ENCODE results near the gene GNG3.
"Not testable (repeated sequence)": the region's sequence is repeated elsewhere in the genome, so short reads cannot be mapped to it uniquely, and the experiment has no call there.

The GNG3 gene

DNA sequence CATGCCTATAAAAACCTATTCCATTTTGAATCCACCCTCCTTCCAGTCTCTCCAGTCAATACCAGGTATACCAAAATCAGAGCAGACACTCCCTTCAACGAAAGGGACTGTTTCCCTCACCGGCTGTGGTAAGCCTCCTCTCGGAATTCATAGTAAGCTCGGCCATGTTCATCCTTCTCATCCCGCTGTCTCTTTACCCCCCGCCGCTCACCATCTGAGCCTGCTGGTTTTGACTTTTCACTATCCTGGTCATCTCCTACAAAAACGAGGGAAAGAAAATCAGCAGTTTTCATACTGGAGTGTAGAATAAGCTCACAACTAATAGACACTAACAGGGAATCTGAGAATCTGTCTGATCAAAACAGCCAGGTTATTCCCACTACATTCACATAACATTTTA lies 16.7 kb downstream of the GNG3 start:
- DNase-seq (ENCODE audit: extremely low read depth, low read depth), result no peak
- TF ChIP-seq, protein P1, sequence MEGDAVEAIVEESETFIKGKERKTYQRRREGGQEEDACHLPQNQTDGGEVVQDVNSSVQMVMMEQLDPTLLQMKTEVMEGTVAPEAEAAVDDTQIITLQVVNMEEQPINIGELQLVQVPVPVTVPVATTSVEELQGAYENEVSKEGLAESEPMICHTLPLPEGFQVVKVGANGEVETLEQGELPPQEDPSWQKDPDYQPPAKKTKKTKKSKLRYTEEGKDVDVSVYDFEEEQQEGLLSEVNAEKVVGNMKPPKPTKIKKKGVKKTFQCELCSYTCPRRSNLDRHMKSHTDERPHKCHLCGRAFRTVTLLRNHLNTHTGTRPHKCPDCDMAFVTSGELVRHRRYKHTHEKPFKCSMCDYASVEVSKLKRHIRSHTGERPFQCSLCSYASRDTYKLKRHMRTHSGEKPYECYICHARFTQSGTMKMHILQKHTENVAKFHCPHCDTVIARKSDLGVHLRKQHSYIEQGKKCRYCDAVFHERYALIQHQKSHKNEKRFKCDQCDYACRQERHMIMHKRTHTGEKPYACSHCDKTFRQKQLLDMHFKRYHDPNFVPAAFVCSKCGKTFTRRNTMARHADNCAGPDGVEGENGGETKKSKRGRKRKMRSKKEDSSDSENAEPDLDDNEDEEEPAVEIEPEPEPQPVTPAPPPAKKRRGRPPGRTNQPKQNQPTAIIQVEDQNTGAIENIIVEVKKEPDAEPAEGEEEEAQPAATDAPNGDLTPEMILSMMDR (IDR thresholded peaks at IDR 0.05; ENCODE audit: low read depth, low read length), result no peak

DNA sequence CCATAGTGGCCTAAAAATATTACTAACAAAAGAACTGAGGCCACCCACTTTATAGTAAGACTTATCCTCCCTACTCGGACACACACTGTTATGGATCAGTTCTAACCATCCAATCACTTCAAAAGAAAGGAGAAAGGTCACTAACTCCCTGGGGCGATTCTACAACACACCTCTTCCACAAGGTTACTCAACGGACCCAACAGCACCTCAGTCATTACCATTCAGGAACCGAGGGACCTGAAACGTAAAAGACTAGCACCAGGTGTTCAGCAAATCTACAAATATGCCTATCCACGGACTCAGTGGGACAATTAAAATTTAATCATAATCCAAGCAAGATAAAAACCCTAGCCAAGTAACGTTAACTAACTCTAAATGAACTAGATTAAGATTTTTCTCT lies 18.2 kb downstream of the GNG3 start:
- DNase-seq (ENCODE audit: extremely low read depth, low read depth), result no peak

DNA sequence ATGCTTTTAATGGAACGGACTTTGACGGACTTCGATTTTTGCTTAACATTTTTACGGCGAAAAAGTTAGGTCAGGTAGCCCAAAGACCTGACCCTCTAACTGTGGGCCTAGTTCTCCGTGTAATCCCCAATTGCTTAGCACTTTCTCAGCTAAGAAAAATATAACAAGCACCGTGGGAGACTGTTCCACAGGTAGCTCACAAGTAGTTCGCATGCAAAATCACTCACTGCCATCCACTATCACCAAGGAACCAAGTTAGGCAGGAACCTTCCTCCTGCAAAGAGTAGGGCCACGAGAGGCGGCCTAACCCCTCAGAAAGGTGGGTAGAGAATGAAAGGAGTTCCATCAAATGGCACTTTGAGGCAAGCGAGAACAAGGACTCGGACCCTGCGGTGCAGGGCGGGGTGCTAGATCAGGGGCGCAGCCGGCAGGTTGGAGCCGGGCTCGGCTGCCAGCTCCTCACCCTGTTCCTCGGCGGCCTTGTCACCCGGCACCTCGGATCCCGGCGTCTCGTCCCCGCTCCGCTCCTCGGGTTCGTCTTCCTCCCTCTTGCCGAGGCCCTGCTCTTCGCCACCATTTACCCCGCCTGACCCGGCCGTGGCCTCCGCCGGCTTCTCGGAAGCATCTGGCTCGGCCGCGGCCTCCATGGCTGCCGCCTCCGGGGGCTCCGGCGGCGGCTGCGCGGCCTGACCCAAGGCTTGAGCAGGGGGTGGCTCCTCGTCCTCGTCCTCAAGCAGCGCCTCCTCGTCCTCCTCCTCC lies 18.9 kb downstream of the GNG3 start:
- no peak for DNase-seq (ENCODE audit: extremely low read depth, low read depth)
- TF ChIP-seq, protein P1 (IDR thresholded peaks at IDR 0.05; ENCODE audit: low read depth, low read length), result no peak

More for the DNA sequence above, 18.2 kb downstream of the GNG3 start:
- TF ChIP-seq, protein P1 (IDR thresholded peaks at IDR 0.05; ENCODE audit: low read depth, low read length), result no peak

DNA sequence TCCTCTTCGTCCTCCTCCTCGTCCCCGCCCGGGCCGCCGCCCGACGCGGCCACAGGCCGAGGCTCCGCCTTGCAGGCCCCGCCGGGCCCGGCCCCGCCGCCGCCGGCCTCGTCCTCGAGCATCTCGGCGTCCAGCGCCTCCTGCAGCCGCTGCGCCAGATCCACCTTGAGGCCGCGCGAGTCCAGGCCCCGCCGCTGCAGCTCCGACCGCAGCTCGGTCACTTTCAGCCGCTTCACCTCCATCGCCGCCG lies 19.4 kb downstream of the GNG3 start:
- no peak for DNase-seq (ENCODE audit: extremely low read depth, low read depth)
- TF ChIP-seq, protein P1 (IDR thresholded peaks at IDR 0.05; ENCODE audit: low read depth, low read length), result no peak

DNA sequence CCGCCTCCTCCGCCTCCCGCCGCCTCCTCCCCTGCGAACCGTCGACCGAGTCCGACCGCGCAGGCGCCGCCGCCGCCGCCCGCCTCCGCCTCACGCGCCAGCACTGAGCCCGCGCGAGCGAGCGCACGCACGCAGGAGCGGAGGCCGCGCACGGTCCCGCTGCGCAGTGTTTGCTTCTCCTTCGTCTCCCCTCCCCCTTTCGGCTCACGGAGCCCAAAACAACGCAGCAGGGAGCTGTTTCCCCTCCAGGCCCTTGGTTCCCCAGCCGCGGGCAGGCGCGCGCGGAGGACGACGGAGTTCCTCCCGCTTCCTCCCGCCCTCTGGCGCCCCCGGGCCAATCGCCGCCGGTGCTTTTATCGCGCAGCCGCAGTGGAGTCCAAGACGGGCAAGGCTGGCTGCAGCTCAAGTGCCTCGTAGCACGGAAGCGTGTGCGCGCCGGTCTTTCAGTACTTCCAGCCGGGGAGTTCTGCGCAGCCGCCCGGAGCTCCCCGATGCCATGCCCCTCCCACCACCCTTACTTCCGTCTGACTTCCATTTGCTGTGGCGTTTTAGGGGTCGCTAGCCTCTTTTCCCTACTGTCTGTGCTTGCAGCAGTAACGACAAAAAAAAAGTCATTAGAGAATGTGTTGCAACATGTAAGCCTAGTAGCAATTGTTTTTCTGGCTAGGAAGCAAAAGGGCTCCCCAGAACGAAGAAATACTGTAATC lies 19.8 kb downstream of the GNG3 start, which contains the start of gene HNRNPUL2:
Gene HNRNPUL2, minus strand, starts transcription at position 293 of the 707 bp plus-strand sequence. CDS start 301 bp downstream, outside the sequence.
- DNase-seq (ENCODE audit: extremely low read depth, low read depth), result peak; percentile 99
- TF ChIP-seq, protein P1 (IDR thresholded peaks at IDR 0.05; ENCODE audit: low read depth, low read length), result no peak; the same call in 1 of the 2 replicates

DNA sequence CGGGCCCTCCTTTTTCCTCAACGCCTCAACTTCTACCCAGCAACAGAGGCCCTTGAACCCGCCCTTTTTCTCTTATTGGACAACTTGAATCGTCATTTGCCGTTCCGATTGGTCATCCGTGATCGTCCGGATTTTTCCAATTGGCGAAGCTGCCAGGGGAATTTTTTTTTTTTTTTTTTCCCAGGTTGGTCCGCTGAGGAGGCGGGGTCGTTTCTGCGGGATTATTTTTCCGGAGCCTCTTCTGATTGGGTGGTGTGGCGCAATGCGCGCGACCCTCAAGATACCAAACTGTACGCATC lies 20.3 kb downstream of the GNG3 start:
- TF ChIP-seq, protein P1 (IDR thresholded peaks at IDR 0.05; ENCODE audit: low read depth, low read length), result no peak
- peak; percentile 93 for DNase-seq (ENCODE audit: extremely low read depth, low read depth)

DNA sequence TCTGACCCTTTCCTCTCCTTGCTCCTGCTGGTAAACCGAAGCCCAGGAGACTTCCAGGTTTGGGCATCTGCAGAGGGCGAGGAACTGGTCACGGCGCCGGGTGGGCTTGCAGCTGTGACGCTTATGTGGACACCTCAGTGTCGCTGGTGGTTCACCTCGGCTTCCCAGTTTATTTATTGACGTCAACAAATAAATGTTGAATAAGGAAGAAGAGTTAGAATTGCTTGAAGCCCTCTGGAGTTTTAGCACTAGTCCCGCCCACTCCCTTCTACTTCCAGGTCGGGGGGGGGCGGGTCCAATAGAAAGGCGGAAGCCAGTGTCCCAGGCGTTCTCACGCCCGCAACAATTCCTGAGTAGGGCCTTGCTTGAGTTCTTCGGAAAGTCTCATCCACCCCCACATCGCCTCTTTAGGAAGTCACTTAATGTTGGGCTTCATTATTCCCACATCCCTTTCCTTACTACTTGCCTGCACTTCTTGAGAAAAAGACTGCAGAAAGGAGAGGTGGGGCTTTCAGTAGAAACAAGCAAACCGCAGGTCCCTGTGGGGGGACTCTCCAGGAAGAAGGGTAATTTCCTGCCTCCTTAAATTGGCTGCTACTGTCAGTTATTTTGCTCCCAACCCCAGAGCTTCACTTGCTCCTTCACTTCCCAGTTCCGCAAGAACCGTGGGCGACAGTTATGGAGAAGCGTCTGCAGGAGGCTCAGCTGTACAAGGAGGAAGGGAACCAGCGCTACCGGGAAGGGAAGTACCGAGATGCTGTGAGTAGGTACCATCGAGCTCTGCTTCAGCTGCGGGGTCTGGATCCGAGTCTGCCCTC lies 20.9 kb downstream of the GNG3 start, which contains the start of gene TTC9C:
Gene TTC9C, plus strand, starts transcription at position 316 of the 818 bp plus-strand sequence. Its CDS starts 363 bp downstream, at position 679.
- TF ChIP-seq, protein P1 (IDR thresholded peaks at IDR 0.05; ENCODE audit: low read depth, low read length), result no peak
- DNase-seq (ENCODE audit: extremely low read depth, low read depth), result peak; percentile 59

DNA sequence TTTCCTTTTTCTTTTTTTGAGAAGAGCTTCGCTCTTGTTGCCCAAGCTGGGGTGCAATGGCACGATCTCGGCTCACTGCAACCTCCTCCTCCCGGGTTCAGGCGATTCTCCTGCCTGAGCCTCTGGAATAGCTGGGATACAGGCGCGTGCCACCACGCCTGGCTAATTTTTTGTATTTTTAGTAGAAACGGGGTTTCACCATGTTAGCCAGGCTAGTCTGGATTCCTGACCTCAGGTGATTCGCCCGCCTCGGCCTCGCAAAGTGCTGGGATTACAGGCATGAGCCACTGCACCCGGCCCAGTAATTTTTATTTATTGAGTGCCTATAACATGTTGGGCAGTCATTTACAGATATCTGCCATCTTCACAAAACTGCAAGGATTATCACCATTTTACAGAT lies 22.6 kb downstream of the GNG3 start:
- not testable (repeated sequence) for DNase-seq (ENCODE audit: extremely low read depth, low read depth)

Measured in AG09319 (cell line).